ENCODE data around the gene DZIP1L.

GRCh38 chr3:138082992-138083386 is 32.4 kb downstream of the DZIP1L start:
- no peak for TF ChIP-seq REST (IDR thresholded peaks at IDR 0.05; ENCODE audit: insufficient read depth in 1 of 2, low read depth in 2 of 2, low read length in 2 of 2)
- no peak for TF ChIP-seq SIN3A (IDR thresholded peaks at IDR 0.05; ENCODE audit: borderline replicate concordance, insufficient read depth, low read length)
- TF ChIP-seq POLR2AphosphoS5 (IDR thresholded peaks at IDR 0.05; ENCODE audit: low read depth, low read length) = no peak
